ENCODE measurements around the gene TIPARP.
"Not testable (repeated sequence)": the region's sequence is repeated elsewhere in the genome, so short reads cannot be mapped to it uniquely, and the experiment has no call there.

The TIPARP gene

DNA sequence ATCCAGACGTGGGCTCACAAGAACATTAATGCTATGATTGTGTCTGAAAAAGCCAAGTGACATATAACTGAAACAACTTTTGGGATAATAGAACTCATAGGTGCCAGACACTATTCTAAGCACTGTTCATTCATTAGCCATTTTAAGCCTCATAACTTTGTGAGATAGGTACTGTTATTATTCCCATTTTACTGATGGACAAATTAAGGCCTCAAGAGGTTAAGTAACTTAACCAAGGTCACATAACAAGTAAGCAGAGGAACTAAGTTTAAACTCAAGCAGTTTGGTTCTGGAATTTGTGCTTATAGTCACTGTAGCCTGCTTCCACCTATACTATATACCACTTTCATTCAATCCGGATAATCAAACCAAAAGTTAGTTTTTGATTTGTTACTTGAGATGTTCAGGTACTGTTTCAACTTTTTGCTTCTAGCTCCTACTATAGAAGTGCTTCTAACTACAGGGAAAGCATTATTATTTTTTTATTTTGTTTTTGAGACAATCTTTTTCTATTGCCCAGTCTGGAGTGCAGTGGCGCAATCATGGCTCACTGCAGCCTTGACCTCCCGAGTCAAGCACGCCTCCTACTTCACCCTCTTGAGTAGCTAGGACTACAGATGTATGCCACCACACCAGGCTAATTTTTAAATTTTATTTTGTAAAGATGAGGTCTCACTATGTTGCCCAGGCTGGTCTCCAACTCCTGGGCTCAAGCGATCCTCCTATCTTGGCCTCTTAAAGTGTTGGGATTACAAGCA, 41.9 kb downstream of the TIPARP start:
- no peak for DNase-seq

DNA sequence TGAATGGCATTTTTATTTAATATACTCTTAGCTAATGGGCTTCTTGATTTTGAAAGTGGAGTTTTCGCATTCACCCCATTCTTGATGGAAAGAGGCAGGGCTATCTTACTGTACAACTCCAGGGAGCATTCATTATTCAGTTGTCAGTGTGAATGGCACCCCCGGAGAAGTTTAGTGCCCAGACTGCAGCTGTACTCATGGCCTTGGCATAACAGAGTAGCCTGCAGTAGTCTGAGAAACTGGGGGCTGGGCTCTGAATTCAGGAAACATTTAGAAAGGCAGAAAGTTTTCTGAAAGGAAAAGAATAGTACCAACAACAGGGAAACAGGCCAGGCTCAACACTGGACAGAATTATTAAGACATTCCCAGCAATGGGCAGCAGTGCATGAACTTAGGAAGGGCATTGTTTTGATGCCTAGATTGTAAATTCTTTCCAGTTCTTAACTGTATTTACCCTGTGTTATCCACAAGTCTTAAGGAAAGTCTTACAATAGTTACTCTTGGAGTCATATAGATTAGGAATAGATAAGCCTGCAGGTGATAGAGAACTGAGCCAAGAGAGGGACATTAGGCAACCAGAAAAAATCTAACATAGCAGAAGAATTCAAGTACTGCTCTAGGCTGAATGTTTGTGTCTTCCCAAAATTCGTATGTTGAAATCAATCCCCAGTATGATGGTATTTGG, 44.4 kb downstream of the TIPARP start:
- DNase-seq: no peak

DNA sequence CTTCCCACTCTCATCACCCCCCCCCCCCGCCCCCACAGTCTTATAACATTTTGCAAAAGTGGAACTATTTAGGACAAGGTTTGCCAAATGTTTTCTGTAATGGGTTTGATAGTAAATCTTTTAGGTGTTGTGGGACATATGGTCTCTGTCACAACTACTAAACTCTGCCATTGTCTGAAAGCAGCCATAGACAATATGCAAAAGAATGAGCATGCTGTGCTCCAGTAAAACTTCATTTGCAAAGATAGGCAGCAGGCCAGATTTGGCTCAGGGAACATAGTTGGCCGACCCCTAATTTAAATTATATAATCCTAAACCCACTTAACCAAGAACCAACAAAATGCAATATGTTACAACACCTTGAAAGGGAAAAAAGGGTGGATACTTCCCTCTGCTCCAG, 46.4 kb downstream of the TIPARP start:
- no peak for DNase-seq

DNA sequence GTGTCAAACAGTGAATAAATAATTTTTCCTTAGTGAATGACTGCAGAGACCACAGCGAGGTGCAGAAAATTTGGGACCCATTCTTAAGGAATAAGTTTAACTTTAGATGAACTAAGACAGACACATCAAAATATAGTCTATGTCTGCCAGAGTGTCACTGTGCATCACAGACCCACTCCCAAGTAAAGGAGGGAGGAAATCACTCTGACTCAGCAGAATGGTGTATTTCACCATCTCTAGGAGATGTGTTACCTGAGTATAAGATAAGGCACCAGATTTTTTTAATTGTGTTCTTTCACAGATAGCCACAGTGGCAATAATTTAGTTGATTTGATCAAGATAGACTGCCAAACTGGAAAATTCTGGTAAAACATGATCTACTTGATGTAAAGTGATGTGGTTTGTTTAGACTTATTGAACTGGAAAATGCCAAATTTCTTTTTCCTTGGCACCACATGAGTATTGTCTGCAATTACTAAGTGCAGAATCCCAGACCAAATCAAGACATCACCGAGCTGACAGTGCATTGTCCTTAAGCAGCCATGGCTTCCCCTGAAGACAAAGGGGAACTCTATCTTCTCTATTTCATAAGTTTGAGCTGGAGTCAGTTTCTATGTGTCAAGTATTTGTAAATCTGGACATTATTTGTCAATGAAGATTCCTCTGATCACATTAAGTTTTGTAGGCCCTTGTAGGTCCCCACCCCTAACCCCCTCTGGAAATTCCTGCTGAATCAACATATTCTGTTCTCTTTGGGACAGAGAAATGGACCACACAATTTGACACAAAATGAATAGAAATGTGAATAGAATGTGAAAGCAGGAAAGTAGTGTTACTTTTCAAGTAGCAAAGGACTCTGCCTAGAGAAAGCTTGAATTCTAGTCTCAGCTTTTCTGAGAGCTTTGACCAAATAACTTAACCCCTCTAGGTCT, 47.6 kb downstream of the TIPARP start:
- no peak for DNase-seq

DNA sequence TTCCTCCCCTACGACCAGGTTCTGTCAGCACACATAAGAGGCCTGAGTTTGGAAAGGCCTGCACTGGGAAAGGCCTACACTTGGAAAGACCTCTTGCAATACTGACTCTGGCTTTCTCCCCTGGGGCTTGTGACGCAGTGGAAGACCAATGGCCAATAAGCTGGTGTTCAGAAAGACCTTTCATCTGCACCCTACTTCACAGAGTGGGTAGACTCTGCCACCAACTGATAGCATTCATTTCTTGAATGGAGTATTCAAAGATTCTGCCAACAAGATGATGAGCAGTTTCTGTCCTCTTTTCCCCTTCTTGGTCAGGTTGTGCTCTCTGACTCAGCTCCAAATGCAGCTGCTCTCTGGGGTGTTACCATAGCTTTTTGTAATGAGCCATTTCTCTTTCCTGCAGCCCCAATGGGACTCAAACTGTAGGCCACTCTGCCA, 48.8 kb downstream of the TIPARP start:
- DNase-seq: no peak

DNA sequence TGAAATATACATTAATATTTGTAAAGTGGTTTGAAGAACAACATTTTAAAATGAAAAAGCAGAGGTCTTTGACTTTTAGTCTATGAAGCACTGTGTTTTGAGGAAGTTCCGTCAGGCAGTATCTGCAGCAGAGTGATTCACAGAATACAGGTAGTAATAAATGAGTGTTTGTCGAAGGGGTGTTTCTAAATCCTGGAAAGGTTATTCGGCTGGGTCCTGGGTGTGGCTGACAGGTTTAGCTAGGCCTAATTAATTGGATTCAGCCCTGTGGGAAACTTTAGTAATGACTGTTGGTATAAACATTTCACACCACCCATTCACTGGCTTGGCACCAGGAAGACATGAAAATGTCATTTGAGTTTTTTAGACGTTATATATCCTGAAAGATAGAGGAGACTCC, 51.3 kb downstream of the TIPARP start:
- DNase-seq: no peak

DNA sequence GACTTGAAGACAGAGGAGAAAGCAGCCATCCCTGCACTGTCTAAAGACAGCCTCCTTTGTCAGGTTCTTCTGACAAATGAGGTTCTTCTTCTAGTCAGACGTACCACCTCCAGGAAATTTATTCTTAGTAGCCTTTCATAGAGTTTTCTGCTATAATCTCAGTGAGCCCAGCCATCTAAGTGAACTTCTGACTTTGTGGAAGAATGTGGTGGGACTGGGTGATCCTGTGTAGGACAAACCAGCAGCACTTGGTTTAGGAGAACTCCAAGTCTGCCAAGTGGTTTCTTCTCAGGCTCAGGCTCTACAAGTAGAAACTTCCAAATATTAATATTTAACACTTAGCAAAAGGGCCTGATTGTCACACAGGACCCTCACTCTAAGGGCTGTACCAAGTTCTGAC, 52.1 kb downstream of the TIPARP start:
- no peak for DNase-seq

DNA sequence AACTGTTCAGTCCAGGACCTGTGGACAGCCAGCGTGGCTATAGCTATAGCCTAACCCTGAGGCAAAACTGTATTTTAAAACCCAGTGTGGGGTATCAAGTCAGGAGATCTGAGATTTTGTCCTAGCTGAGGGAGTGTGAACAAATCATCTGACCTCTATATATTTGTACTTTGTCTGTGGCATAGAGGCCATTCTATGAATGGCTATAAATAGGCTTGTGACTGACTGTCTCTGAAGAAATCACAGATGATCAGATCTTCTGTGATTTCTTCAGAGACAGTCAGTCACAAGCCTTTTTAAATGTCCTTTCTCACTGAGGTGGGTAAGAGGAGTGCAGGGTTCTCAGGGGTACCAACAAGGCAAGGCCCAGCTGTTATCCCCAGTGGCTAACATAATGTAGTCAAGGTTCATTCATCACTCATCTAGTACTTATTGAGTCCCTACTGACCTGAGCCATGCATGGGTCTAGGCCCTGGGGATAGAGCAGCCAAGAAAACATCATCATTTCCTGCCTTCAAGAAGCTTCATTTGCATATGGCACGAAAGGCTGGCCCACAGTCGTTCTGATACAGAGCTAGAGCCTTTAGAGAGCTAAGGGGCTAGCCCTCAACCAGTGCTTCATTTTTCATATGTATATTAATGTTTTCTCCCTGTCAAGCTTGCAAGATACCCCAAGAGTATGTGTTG, 53.3 kb downstream of the TIPARP start:
- DNase-seq: no peak

DNA sequence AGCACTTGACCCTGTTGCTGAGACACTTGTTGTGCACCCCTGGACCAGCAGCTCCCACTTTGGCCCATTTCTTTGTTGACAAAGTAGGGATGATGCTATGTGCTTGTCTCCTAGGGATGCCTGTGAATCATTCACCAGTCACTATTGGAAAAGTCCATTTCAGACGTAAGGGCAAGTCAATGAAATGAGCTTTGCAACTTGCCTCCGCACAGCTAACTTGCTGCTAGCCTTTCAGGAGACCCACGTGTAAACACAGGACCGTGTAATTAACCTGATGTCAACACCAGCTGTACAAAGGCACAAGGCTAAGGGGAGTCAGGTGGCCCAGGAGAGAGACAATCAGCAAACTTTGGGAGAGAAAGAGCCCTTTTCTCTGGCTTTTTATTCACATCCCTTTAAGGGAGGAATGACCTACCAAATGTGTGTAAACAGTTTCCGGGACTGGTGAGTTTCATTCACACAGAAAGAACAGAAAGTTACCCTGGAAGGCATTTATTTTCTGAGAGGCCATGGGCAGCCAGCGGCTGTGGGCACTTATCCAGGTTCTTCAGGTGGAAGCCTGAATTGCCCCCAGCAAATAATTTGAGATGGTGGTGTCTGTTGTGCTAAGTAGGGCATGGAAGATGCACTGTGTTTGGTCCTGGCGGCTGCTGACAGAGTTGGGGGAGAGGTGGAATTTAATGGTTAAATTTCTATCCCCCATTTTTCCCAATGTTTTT, 54.0 kb downstream of the TIPARP start:
- DNase-seq: no peak

DNA sequence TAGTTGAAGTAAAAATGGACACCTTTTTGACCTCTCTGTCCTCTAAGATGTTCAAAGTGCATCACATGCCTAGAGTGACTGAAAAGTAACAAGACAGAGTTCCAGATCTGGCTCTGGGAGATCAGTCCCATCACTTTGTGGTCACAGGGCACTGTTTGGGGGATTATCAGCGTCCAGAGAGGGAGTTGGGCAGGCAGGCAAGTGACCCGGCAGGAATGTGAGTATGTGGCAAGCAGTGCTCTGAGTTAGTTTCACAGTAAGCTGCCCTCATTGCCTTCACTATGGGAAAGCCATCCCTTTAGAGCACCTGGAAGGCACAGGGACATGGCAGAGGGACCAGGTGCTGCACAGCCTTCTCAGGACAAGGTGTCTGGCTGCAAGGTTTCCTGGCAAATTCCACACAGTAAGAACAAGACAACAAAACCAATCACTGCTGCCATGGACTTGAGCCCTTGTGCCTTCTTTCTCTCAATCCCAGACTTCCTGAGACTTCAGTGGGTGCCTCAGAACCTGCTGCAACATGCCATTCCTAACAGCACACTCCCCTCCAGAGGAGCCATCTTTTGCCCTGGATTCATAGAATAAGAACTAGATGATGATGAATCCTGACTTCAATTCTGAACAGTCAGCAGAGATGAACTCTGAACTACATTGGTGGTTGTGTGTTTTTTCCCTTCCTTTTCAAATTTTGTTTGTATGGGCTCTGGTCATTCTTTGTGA, 55.2 kb downstream of the TIPARP start:
- no peak for DNase-seq

DNA sequence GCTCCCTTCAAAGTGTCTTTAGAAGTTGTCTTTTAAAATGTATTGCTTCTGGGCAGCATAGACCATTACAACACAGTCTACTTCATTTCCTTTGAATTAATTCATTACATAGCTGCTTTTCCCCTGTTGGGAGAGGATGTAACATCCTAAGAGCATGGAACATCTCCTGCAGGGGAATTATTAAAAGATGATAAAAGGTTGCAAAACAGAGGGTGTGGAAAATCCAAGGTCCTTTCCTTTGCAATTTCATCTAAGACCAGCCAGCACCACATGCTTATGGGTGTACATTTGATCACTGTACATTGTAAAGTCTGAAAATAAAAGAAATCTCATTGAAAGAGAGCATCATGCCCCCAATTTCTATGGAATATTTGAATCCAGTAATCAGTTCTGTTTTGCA, 57.4 kb downstream of the TIPARP start:
- no peak for DNase-seq

DNA sequence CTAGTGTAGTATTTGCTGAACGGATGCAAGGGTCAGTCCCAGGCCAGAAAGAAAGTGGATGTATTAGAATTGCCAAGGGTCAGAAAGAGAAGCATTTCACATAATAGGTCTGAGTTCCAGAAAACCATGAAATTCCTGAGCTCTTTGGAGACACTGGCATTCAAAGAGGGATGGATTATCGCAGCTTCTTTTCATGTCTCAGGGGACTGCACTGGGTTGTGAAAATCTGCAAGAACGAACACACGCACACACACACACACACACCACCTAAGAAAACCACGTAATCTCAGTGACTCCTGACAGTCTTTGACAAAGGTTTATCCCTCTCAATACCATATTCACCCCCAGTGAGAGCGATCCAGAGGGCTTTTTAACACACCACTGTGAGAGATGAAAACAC, 57.9 kb downstream of the TIPARP start:
- DNase-seq: no peak

DNA sequence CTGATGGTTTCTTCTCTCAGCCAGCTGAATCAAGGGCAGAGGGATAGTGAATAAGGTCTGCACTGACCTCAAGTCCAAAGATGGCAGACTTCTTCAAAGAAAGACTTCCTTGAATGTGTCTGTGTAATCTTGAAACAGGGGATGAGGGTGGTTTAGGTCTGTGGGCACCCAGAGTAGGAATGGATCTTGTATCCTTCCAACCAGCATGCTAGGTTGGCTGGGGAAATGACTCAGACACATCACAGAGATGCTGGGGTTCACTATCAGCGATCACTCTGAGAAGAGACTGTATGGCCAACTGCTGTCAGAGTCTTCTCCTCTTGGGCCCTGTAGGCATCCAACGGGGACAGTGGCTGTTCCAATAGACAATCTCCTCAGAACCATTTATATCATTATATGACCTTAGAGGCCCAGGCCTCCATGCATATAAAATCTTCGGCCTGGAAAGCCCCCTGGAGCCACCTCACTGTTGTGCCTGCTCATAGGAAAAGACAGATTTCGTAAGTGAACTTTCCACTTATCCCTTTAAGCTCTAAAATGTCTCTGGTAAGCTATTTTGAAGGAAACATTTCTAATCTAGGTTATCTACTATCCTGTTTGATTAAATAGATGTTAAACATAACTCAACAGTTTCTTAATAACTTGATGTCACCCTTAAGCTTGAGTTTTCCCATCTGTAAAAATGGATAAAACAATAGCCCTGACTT, 58.5 kb downstream of the TIPARP start:
- DNase-seq: no peak

DNA sequence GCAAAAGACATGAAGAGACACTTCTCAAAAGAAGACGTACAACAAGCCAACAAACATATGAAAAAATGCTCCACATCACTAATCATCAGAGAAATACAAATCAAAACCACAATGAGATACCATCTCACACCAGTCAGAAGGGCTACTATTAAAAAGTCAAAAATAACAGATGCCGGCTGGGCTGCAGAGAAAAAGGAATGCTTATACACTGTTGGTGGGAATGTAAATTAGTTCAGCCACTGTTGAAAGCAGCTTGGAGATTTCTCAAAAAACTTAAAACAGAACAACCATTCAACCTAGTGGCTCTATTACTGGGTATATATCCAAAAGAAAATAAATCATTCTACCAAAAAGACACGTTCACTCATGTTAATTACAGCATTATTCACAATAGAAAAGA, 60.3 kb downstream of the TIPARP start:
- DNase-seq: not testable (repeated sequence)

DNA sequence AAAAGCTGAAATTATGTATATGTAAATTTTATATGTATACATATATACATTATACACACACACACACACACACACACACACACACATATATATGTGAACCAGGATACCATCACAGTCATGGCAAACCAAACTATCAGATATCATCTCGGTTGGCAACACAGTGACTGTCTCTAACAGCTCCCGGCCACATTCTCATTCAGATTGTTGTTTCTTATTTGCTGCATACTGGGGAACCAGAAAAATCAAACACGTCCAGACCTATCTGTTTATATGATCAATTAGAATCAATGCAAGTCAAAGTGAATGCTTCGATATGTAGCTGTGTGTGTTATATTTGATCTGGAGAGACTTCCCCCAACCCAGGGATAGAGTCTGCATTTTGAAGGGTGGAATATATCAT, 61.1 kb downstream of the TIPARP start:
- DNase-seq: no peak

DNA sequence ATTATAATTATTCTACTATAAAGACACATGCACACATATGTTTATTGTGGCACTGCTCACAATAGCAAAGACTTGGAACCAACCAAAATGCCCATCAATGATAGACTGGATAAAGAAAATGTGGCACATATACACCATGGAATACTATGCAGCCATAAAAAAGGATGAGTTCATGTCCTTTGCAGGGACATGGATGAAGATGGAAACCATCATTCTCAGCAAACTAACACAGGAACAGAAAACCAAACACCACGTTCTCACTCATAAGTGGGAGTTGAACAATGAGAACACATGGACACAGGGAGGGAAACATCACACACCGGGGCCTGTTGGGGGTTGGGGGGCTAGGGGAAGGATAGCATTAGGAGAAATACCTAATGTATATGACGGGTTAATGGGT, 62.7 kb downstream of the TIPARP start:
- not testable (repeated sequence) for DNase-seq

DNA sequence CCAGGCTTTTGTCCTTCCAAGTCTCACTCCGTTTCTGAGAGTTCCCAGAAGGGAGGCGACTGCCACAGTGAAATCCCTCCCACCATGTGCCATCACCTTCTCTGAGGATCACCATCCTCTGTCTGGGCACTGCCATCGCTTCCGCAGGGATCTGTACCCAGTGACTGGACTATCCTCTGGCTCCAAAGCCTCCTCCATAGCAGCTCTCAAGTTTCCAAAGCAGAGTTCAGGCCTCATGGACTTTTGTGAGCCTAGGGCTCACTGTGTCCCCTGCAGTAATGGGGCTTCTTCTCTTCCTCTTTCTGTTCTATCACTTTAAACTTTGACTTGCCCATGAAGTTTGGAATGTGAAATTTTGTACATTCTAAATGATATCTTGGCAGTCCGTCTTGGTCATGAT, 63.9 kb downstream of the TIPARP start:
- DNase-seq: no peak

DNA sequence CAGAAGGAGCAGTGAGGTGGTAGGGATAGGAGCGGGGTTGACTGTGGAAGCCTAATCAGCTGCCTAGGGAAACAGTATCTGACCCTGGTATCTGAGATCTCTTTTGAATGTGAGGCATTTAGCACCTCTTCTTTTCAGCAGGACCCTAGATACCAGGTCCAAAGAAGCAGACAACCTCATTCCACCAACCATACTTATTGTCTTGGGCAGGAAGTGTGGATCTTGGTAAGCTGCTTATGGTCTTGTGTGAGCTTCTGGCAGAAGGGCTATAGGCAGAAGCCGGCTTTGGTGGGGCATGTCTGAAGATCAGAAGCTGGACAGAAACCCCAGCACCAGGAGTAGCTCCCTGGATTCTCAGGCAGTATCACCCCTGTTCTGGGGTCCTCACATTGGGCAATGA, 65.6 kb downstream of the TIPARP start:
- DNase-seq: no peak

DNA sequence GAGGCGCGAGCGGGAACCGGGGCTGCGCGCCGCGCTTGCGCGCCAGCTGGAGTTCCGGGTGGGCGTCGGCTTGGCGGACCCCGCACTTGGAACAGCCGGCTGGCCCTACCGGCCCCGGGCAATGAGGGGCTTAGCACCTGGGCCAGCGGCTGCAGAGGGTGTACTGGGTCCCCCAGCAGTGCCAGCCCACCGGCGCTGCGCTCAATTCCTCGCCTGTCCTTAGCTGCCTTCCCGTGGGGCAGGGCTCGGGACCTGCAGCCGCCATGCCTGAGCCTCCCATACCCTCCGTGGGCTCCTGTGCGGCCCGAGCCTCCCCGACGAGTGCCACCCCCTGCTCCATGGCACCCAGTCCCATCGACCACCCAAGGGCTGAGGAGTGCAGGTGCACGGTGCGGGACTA, 66.2 kb downstream of the TIPARP start:
- not testable (repeated sequence) for DNase-seq

DNA sequence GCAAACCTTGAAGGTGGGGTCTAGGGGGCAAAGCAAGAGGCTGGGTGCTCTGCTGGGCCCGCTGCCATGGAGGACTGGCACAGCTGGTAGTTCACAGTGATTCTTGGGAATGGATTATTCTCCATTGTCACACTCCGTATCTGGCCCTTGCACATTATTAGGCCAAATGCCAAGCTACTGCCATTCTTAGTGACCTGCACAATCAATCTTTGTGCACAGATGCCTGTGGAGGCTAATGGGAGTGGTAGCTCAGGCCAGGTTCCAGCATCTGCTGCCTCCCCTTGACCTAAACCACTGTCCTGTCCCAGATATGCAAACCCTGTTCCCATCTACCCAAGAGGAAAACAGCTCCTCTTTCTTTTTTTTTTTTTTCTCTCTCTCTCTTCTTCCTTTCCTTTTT, 67.5 kb downstream of the TIPARP start:
- no peak for DNase-seq

DNA sequence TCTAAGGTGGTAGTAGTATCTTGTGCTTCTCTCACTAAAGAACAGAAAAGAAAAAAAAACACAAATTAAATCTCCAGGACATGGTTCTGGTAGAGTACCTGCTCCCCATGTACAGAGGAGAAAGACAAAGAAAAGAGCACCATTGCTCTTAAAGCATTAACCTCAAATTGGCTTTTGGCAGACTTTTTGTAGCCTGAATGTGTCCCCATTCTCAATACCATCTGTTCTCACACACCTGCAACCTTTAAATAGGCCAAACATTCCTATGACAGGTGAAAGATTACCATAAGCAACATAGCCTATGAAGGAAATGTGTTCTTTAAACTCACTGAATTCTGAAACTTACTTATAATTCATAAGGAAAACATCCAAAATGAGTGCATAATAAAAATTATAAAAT, 68.0 kb downstream of the TIPARP start:
- DNase-seq: no peak
